Measurements from ENCODE around the gene ZBED4. TPM values are rescaled to one million over a fixed set of nuclear protein-coding genes. Genes with fewer than 3 reads are reported as not detected.
A peak's percentile ranks its signal among the peaks of the same experiment; 100 is the strongest.

ZBED4 gene
- total and polyA plus RNA-seq, 4 donors = 2.1 to 10.3 (median 4.8) TPM

GRCh38 chr22:49867303-49868265 is 13.9 kb downstream of the ZBED4 start:
- H3K4me1 ChIP-seq (ENCODE audit: control insufficient read depth in 4 of 4, insufficient read depth in 4 of 4, low read length in 3 of 4) = no peaks in the 10 kb centered on the region
- DNase-seq (ENCODE audit: low spot score) = no peak
- no peak overlapping the region for H3K27ac ChIP-seq (ENCODE audit: low read depth in 1 of 2, low read length in 2 of 2)
- no peaks in the 10 kb centered on the region for H3K27me3 ChIP-seq (ENCODE audit: control insufficient read depth in 4 of 4, insufficient read depth in 4 of 4, low read length in 3 of 4)
- H3K9ac ChIP-seq (ENCODE audit: low read depth in 1 of 2, low read length in 2 of 2) = no peak overlapping the region
- no peak overlapping the region for H3K4me3 ChIP-seq (ENCODE audit: low read depth in 1 of 3, low read length in 3 of 3)
- TF ChIP-seq FOXA2 (IDR thresholded peaks at IDR 0.05) (no peak), SP1 (IDR thresholded peaks at IDR 0.05) (peak; percentile 25)
- no peaks in the 10 kb centered on the region for H3K36me3 ChIP-seq (ENCODE audit: control insufficient read depth in 4 of 4, insufficient read depth in 3 of 4, low read depth in 1 of 4, low read length in 3 of 4)
- WGBS = 87% methylated on average over 18 of the region's 18 CpGs
- H3K9me3 ChIP-seq (ENCODE audit: control insufficient read depth in 4 of 4, low read length in 3 of 4) = peaks cover 0 to 11% (median 5%) of the 10 kb centered on the region in 4 donors

GRCh38 chr22:49869086-49869830 is 15.6 kb downstream of the ZBED4 start:
- H3K9ac ChIP-seq (ENCODE audit: low read depth in 1 of 2, low read length in 2 of 2) = no peak overlapping the region
- TF ChIP-seq MAX (IDR thresholded peaks at IDR 0.05) (no peak), HNF4G (IDR thresholded peaks at IDR 0.05) (no peak), FOXA1 (IDR thresholded peaks at IDR 0.05) (no peak), RXRA (IDR thresholded peaks at IDR 0.05) (no peak), ATF3 (IDR thresholded peaks at IDR 0.05) (no peak)

GRCh38 chr22:49869845-49870712 is 16.4 kb downstream of the ZBED4 start:
- no peaks in the 10 kb centered on the region for H3K36me3 ChIP-seq (ENCODE audit: control insufficient read depth in 4 of 4, insufficient read depth in 3 of 4, low read depth in 1 of 4, low read length in 3 of 4)
- H3K27ac ChIP-seq (ENCODE audit: low read depth in 1 of 2, low read length in 2 of 2) = no peak overlapping the region
- peaks cover 0 to 11% (median 5%) of the 10 kb centered on the region in 4 donors for H3K9me3 ChIP-seq (ENCODE audit: control insufficient read depth in 4 of 4, low read length in 3 of 4)
- no peak for DNase-seq (ENCODE audit: low spot score)
- WGBS = 93% methylated on average over 14 of the region's 14 CpGs
- H3K27me3 ChIP-seq (ENCODE audit: control insufficient read depth in 4 of 4, insufficient read depth in 4 of 4, low read length in 3 of 4) = no peaks in the 10 kb centered on the region
- no peak overlapping the region for H3K4me3 ChIP-seq (ENCODE audit: low read depth in 1 of 3, low read length in 3 of 3)
- no peak overlapping the region for H3K9ac ChIP-seq (ENCODE audit: low read depth in 1 of 2, low read length in 2 of 2)
- no peaks in the 10 kb centered on the region for H3K4me1 ChIP-seq (ENCODE audit: control insufficient read depth in 4 of 4, insufficient read depth in 4 of 4, low read length in 3 of 4)
- no peak for TF ChIP-seq JUND (IDR thresholded peaks at IDR 0.05)
- no peak for TF ChIP-seq HNF4A (conservative IDR thresholded peaks at IDR 0.05)
- TF ChIP-seq NR2F2 (IDR thresholded peaks at IDR 0.05) = no peak
- no peak for TF ChIP-seq RAD21 (IDR thresholded peaks at IDR 0.05)
- no peak for TF ChIP-seq CTCF (IDR thresholded peaks at IDR 0.05; ENCODE audit: low read depth, low read length, missing input control)
- TF ChIP-seq ATF3 (IDR thresholded peaks at IDR 0.05) = no peak
- no peak for TF ChIP-seq REST (IDR thresholded peaks at IDR 0.05)
- TF ChIP-seq EGR1 (IDR thresholded peaks at IDR 0.05; ENCODE audit: low read depth in 2 of 2) = no peak
- no peak for TF ChIP-seq RXRA (IDR thresholded peaks at IDR 0.05)
- no peak for TF ChIP-seq ZBTB33 (IDR thresholded peaks at IDR 0.05)
- TF ChIP-seq YY1 (IDR thresholded peaks at IDR 0.05) = no peak

More at GRCh38 chr22:49869086-49869830, 15.6 kb downstream of the ZBED4 start:
- H3K27me3 ChIP-seq (ENCODE audit: control insufficient read depth in 4 of 4, insufficient read depth in 4 of 4, low read length in 3 of 4) = no peaks in the 10 kb centered on the region
- no peak overlapping the region for H3K4me3 ChIP-seq (ENCODE audit: low read depth in 1 of 3, low read length in 3 of 3)
- H3K36me3 ChIP-seq (ENCODE audit: control insufficient read depth in 4 of 4, insufficient read depth in 3 of 4, low read depth in 1 of 4, low read length in 3 of 4) = no peaks in the 10 kb centered on the region
- 96% methylated on average over 17 of the region's 17 CpGs for WGBS
- no peak overlapping the region for H3K27ac ChIP-seq (ENCODE audit: low read depth in 1 of 2, low read length in 2 of 2)
- no peaks in the 10 kb centered on the region for H3K4me1 ChIP-seq (ENCODE audit: control insufficient read depth in 4 of 4, insufficient read depth in 4 of 4, low read length in 3 of 4)
- H3K9me3 ChIP-seq (ENCODE audit: control insufficient read depth in 4 of 4, low read length in 3 of 4) = peaks cover 0 to 11% (median 5%) of the 10 kb centered on the region in 4 donors
- no peak for DNase-seq (ENCODE audit: low spot score)
